ENCODE data around the gene SGPP1.
"Not testable (repeated sequence)": the region's sequence is repeated elsewhere in the genome, so short reads cannot be mapped to it uniquely, and the experiment has no call there.

SGPP1 gene

DNA sequence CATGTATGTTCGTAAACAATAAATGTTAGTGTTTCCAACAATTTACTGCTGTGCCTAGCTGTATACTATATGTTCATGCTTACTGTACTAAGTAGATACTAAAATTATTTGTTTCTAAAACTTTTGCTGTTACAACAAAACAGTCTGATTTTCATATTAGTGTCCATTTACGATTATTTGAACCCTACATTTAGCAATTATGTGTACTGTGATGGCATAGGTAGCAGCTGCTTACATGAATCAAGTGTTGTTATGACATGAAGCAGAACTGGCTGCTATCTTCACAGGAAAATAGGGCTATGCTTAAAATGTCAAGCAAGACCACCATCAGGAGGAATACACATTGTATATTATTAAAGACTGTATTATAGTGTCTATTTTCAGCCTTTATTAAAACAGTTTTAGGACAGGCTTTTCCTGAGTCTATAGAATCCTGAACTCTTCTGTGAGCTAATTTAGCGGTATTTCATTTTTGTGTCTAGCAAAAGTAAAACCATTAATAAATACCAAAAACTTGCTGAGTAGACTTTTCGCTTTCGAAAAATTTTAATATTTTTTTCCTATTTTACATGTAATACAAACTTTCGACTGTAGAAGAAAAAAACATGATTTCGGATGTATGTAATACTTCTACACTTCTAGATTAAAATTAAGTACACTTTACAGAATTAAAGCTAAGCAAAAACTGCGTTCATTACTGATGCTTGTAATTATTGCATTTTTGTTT, 85.0 kb downstream of the SGPP1 start:
- CTCF ChIA-PET: interaction anchor here (1.5 kb wide), 1 partner anchor 83 kb away, joined by 6 read pairs; no protein-coding TSS in a partner anchor
- POLR2A ChIA-PET: interaction anchor here (0.6 to 2.3 kb wide), 23 partner anchors 8 to 854 kb away, joined by 3 to 25 read pairs (median 5); partner anchors contain the start of genes PPP2R5E and SGPP1
- DNase-seq (ENCODE audit: extremely low spot score): no peak
- TF ChIP-seq TARDBP (IDR thresholded peaks at IDR 0.05): no peak
- no peak for TF ChIP-seq CTBP1 (IDR thresholded peaks at IDR 0.05; ENCODE audit: borderline replicate concordance)

DNA sequence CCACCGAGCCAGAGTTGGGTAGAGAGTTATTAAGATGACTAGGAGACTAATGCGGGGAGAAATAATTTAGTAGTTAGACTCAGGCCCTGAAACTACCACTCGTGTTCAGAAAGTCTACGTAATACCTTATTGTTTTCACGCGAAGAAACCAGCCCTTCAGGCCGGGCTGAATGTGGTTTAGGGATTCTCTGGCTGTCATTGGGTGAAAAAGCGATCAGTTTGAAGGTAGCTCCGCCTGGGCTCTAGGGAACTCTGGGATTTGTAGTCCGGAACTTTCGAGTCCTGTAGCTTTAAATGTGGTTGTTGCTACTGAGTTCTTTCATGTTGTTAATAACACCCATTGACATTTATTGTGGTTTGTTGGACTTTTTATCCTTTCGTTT, 85.6 kb downstream of the SGPP1 start:
- ChIA-PET CTCF (interaction anchor here (1.0 to 1.5 kb wide), 2 partner anchors 80 to 83 kb away, joined by 6 read pairs; no protein-coding TSS in a partner anchor), POLR2A (interaction anchor here (0.8 to 2.3 kb wide), 27 partner anchors 8 to 854 kb away, joined by 3 to 25 read pairs (median 4); partner anchors contain the start of genes PPP2R5E and SGPP1)
- TF ChIP-seq, protein P1, sequence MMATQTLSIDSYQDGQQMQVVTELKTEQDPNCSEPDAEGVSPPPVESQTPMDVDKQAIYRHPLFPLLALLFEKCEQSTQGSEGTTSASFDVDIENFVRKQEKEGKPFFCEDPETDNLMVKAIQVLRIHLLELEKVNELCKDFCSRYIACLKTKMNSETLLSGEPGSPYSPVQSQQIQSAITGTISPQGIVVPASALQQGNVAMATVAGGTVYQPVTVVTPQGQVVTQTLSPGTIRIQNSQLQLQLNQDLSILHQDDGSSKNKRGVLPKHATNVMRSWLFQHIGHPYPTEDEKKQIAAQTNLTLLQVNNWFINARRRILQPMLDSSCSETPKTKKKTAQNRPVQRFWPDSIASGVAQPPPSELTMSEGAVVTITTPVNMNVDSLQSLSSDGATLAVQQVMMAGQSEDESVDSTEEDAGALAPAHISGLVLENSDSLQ (IDR thresholded peaks at IDR 0.05): peak; percentile 98
- TF ChIP-seq SUZ12 (IDR thresholded peaks at IDR 0.05) (no peak), ELF4 (IDR thresholded peaks at IDR 0.05) (peak; percentile 55; the same call in 1 of the 2 replicates), TARDBP (IDR thresholded peaks at IDR 0.05) (no peak), CTBP1 (IDR thresholded peaks at IDR 0.05; ENCODE audit: borderline replicate concordance) (no peak), FOXM1 (IDR thresholded peaks at IDR 0.05; ENCODE audit: borderline replicate concordance) (no peak), BHLHE40 (IDR thresholded peaks at IDR 0.05; ENCODE audit: borderline replicate concordance) (no peak)
- DNase-seq (ENCODE audit: extremely low spot score): peak; percentile 80

DNA sequence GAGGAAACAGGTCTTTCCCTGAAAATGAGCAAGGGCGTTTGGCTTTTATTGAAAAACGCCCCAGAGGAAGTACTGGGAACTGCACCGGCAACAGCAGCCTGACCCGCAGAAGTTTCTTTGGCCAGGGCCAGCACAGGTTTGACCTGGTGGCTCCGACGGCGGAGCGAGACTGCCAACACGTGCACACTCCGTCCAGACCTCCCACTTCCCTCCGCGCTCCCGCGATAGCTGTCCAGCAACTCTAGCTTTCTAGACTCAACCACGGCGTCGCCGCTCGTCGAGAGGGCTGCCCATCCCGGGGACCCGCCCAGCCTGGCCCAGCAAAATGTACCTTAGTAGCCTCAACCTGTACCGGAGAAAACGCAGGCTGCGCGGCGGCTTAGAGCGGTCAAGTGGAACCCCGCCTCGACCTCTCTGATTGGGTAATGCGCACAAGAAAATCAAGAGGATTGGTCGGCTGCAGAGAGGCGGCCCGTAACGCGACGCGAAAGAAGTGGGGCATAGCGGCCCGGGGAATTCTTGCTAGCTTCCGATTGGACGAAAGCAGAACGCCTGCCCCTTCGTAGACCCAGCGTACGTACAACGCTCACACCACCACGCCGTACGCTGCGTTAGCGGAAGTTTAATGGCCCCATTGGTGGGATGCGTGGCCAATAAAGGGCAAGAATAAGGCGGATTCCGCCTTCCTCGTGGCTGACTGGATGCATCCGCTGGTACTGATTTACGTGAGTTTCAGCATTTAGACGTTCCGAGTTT, 86.2 kb downstream of the SGPP1 start, which contains the start of gene WDR89:
WDR89 (minus strand) TSS at position 399 of the 756 bp plus-strand sequence. CDS start 41,929 bp downstream, outside the sequence.
- POLR2A ChIA-PET: interaction anchor here (0.6 to 2.3 kb wide), 33 partner anchors 8 to 855 kb away, joined by 3 to 25 read pairs (median 4); partner anchors contain the start of genes PPP2R5E and SGPP1
- DNase-seq (ENCODE audit: extremely low spot score): peak; percentile 92
- CTCF ChIA-PET: interaction anchor here (1.0 to 1.5 kb wide), 2 partner anchors 81 to 84 kb away, joined by 6 read pairs; no protein-coding TSS in a partner anchor
- TF ChIP-seq L3MBTL2 (conservative IDR thresholded peaks at IDR 0.05) (peak; percentile 97), TARDBP (IDR thresholded peaks at IDR 0.05) (no peak)

DNA sequence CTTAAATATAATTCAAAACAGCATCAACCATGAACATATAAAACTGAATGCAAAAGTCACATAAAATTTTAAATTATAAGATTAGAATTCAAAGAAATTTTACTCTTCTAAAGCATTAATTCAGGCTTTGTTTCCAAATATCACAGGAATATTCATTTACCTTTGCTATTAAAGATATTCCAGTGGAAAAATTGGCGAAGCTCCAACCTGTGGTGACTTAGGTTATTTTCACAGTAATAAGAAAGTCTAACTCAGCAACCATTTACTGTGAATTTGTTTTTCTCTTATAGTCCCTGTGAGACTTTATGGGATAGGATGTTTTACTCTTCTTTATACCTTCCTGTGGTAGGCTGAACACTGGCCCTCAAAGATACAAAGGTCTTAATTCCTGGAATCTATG, 89.4 kb downstream of the SGPP1 start:
- DNase-seq (ENCODE audit: extremely low spot score): no peak
- TF ChIP-seq, protein P1 (IDR thresholded peaks at IDR 0.05): no peak
- TF ChIP-seq TARDBP (IDR thresholded peaks at IDR 0.05): no peak
- no peak for TF ChIP-seq SUZ12 (IDR thresholded peaks at IDR 0.05)
- no peak for TF ChIP-seq ZNF384 (IDR thresholded peaks at IDR 0.05)
- no peak for TF ChIP-seq LEF1 (IDR thresholded peaks at IDR 0.05; ENCODE audit: borderline replicate concordance)
- TF ChIP-seq FOXA1 (IDR thresholded peaks at IDR 0.05): no peak
- TF ChIP-seq FOXM1 (IDR thresholded peaks at IDR 0.05; ENCODE audit: borderline replicate concordance): no peak
- TF ChIP-seq ARNT (IDR thresholded peaks at IDR 0.05): no peak
- no peak for TF ChIP-seq BHLHE40 (IDR thresholded peaks at IDR 0.05; ENCODE audit: borderline replicate concordance)
- no peak for TF ChIP-seq SP1 (IDR thresholded peaks at IDR 0.05)
- TF ChIP-seq ELF4 (IDR thresholded peaks at IDR 0.05): no peak
- TF ChIP-seq L3MBTL2 (conservative IDR thresholded peaks at IDR 0.05): no peak
- no peak for TF ChIP-seq FOXK2 (IDR thresholded peaks at IDR 0.05)
- no peak for TF ChIP-seq CTBP1 (IDR thresholded peaks at IDR 0.05; ENCODE audit: borderline replicate concordance)
- no peak for TF ChIP-seq HDGF (IDR thresholded peaks at IDR 0.05; ENCODE audit: borderline replicate concordance)
- no peak for TF ChIP-seq NFRKB (IDR thresholded peaks at IDR 0.05)
- ChIA-PET POLR2A (no interaction called here), CTCF (no interaction called here)

DNA sequence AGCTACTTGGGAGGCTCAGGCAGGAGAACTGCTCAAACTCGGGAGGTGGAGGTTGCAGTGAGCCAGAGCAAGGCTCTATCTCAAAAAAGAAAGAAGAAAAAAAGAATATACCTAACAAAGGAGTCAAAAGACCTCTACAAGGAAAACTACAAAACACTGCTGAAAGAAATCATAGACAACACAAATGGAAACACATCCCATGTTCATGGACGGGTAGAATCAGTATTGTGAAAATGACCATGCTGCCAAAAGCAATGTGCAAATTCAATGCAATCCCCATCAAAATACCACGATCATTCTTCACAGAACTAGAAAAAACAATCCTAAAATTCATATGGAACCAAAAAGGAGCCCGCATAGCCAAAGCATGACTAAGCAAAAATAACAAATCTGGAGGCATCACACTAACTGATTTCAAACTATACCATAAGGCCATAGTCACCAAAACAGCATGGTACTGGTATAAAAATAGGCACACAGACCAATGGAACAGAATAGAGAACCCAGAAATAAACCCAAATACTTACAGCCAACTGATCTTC, 91.7 kb downstream of the SGPP1 start:
- DNase-seq (ENCODE audit: extremely low spot score); POLR2A ChIA-PET: not testable (repeated sequence)
- CTCF ChIA-PET: interaction anchor here (0.6 kb wide), 1 partner anchor 196 kb away, joined by 3 read pairs; no protein-coding TSS in a partner anchor
